DMS153 treated with DMSO at 0.1 percent for 48 hours (cell line): ENCODE data around the gene ZNF574.

Experiments
- DNase-seq: peaks from one replicate; lab custom pipeline; 2025; ENCODE audit not compliant: unreplicated experiment; lab: John Stamatoyannopoulos, UW

ZNF574 gene

DNA sequence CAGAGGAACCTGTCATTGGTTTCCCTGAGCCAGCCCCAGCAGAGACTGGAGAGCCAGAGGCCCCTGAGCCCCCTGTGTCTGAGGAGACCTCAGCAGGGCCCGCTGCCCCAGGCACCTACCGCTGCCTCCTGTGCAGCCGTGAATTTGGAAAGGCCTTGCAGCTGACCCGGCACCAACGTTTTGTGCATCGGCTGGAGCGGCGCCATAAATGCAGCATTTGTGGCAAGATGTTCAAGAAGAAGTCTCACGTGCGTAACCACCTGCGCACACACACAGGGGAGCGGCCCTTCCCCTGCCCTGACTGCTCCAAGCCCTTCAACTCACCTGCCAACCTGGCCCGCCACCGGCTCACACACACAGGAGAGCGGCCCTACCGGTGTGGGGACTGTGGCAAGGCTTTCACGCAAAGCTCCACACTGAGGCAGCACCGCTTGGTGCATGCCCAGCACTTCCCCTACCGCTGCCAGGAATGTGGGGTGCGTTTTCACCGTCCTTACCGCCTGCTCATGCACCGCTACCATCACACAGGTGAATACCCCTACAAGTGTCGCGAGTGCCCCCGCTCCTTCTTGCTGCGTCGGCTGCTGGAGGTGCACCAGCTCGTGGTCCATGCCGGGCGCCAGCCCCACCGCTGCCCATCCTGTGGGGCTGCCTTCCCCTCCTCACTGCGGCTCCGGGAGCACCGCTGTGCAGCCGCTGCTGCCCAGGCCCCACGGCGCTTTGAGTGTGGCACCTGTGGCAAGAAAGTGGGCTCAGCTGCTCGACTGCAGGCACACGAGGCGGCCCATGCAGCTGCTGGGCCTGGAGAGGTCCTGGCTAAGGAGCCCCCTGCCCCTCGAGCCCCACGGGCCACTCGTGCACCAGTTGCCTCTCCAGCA, 4.2 kb downstream of the ZNF574 start:
- no peak for DNase-seq

DNA sequence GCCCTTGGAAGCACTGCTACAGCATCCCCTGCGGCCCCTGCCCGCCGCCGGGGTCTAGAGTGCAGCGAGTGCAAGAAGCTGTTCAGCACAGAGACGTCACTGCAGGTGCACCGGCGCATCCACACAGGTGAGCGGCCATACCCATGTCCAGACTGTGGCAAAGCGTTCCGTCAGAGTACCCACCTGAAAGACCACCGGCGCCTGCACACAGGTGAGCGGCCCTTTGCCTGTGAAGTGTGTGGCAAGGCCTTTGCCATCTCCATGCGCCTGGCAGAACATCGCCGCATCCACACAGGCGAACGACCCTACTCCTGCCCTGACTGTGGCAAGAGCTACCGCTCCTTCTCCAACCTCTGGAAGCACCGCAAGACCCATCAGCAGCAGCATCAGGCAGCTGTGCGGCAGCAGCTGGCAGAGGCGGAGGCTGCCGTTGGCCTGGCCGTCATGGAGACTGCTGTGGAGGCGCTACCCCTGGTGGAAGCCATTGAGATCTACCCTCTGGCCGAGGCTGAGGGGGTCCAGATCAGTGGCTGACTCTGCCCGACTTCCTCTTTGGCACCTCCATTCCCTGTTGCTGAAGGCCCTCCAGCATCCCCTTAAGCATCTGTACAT, 4.9 kb downstream of the ZNF574 start:
- DNase-seq = no peak

DNA sequence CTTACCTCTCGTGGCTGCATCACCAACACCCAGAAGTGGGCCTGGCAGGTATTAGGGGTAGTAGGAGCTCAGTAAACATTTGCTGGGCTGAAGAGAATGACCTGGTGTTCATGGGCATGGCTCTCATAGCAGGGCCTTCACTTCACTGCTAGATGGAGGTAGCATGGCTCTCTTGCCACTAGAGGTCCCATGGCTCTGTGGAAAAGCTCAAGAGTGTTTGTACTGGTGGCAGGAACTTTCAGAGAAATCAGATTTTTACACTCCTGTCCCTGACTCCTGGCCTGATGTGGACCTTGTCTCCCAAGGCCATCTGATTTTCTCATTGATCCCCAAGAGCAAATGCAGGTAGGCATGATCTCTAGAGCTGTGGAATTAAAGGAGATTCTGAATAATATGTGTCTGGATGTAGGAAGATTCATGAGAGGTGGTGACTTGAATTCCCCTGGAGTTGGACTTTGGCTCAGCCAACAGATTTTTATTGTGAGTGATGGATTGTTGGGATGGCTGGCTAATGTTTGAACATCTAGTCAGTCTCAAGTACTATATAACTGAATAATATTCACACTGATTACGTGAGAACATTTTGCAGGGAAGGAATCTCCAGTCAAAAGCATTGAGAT, 5.7 kb downstream of the ZNF574 start:
- DNase-seq = no peak

DNA sequence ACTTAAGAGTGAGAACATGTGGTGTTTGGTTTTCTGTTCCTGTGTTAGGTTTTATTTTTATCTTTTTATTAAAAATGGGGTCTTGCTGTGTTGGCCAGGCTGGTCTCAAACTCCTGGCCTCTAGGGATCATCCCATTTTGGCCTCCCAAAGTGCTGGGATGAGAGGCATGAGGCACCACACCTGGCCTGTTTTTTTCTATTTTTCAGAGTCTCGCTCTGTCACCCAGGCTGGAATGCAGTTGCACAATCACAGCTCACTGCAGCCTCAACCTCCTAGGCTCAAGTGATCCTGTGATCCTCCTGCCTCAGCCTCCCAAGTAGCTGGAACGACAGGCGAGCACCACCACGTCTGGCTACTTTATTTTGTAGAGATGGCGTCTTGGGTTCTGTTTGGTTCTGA, 7.6 kb downstream of the ZNF574 start:
- no peak for DNase-seq

DNA sequence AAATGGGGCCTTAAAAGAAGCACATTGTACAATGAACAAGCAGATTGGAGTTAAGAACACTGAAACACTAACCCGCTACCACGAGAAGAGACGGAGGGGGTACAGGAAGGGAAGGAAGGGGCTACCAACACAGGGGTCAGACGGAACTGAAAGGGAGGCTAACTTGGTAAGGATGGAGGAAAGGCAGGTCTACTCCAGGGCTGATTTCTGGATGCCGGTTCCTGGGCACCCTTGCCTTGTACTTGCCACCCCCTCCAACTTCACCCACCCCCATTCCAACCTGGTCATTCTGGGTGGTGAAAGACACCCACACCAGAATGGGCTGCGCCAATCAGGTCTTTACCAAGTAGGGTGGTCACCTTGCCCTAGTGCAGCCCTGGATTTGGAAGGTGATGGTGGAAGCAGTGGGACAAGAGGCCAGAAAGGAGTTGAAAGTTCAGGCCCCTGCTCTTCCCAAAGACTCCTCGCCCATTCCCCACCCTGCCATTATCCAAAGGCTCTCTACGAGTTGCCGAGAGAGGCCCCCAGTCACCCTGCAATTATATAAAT, 10.3 kb downstream of the ZNF574 start:
- no peak for DNase-seq

DNA sequence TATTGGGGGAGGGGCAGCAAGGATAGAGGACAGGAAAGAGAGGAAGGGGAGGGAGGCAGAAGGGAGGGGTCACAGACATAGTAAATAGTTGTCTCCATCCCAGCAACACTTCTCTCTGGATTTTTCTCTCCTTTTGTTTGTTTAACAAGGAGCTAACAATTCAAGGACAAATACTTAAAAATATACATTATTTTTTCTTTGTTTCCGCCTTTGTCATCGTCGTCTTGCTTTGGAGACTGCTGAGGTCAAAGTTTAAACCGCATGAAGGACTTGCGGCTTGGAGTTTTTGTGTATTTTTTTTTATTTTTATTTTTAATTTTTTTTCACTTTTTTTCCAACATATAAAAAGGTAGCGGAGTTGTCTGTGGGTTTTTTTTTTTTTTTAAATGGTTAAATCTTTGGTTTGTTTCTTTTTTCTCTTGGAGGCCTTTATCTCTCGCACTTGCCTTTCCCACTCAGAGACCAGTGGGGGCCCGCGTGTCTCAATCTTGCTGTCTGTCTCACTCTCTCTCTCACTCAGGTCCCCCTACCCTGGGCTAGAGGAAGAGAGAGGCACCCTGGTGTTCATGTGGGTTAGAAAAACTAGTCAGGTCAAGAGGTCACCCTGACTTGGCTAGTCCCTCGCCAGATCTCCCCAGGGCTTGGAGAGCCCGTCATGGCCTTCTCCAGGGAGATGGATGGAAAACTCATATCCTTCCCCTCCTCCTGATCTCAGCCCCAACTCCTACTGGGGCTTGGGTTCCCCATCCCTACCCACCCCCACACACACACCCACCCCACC, 11.0 kb downstream of the ZNF574 start:
- DNase-seq = no peak

DNA sequence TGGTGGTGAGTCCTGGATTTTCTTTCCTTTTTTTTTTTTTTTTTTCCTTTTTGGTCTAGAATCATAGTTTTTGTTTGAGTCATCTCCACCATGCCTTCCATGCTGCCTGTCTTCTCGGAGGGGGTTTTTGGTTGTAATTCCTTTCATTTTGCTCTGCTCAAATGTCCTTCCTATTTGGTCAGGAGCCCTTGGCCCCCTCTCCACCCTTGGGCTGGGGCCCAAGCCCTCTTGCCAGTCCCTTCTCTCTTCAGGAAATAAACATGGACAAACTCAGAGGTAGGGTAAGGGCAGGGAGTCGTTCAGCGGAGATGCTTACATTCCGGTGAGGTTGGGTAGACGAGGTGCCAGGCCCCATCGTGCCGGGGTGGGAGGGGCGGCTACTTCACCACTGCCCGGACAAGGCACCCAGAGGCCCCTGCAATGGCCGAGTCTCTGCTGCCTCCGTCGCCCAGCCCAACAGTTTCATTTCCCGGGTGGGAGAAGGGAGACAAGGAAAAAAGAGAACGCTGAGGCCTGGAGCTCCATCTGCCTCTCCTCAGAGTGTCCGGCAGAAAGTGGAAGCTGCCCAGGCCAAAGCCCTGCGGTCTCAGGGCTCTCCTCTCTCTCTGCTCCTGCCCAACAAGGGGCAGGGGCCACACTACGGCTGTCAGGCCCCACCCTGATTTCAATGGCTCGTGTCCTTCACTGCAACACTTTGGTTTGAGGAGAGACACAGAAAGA, 12.7 kb downstream of the ZNF574 start:
- DNase-seq = no peak

DNA sequence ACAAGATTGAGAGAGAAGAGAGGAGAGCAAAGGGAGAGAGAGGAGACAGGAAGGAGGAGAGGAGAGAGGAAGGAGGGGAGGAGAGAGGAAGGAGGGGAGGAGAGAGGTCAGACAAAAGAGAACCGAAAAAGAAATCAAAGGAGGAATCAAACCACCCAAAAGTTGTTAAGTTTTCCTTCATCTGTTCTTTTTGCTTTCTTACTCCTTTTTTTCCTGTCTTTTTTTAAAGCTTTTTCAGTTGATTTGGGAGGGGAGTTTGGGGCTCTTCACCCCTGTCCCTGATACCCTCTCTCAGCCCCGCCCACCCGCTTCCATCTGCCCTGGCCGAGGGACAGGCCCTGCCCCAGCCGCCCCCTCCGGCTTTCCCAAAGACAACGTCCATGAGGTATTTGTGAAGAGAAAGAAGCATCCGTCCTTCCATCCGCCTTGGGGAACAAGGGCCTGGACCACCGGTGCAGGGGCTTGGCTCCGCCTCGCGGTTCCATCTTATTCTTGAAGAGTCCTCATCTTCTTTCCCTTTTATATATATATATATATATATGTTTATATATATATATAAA, 13.3 kb downstream of the ZNF574 start:
- DNase-seq = no peak

DNA sequence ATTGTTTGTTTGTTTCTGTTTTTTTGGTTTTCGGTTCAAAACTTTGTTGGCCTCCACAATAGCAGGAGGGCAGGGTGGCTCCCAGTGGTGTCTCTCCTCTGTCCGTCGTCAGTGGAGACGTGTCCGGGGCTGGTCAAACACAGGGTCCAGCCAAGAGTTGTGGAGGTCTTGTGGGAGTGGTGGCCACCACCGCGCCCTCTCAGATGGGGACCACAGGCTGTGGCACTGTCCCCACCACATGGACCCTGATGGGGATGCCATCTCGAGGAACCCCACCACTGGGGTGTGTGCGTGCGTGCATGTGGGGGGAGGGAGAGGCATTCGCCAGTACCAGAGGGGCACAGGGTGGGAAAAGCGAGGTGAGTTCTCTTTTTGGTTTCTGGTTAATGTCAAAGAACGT, 13.8 kb downstream of the ZNF574 start:
- no peak for DNase-seq

DNA sequence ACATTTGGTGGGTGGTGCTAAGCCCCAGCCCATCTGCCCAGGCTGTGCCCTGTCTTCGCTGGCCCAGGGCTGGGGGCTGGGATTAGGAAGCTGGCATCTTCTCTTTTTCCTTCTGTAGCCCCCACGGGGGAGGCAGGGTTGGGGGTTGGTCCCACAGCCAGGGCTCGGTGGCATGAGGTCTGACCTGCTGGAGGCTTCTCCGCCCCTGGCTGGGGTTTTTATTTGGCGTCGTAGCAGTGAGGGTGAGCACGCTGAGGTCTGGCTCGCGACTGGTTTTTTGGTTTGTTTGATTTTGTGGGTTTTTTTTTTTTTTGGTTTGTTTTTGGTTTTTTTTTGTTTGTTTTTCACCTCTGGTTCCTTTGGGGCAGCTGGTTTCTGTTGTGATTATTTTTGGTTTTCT, 14.7 kb downstream of the ZNF574 start:
- no peak for DNase-seq

DNA sequence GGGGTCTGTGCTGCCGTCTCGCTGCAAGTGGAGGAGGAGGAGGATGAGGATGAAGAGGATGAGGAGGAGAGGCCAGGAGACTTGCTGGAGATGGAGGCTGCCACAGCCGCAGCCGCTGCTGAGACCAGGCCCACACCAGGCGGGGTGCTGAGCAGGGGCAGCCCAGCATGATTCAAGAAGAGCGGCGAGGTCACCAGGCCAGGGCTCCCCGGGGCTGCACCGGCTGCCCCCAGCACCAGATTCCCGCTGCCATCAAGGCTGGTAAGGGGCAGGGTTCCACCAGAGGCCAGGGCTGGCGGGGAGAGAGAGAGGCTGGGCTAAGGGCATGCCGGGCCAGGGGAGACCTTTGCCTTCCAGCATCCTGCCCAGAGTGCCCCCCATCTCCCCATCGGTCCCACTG, 15.3 kb downstream of the ZNF574 start:
- no peak for DNase-seq

DNA sequence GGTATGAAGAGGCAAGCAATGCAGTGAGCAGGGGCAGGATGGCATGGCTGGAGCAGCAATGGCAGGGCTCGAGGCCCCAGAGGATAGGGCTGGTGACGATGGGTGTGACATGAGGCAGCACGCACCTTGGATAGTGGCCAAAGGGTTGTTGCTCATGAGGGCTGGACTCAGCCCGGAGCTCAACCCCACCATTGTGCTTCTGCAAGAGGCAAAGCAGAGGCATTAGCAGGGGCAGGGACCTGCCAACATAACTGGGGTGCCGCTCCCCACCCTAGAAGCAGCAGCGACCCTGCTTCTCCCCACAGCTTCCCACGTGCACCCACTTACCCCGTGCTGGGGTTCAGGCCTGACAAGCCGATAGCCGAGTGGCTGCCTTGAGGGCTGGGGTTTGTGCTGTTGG, 15.8 kb downstream of the ZNF574 start:
- peak; percentile 23 for DNase-seq

DNA sequence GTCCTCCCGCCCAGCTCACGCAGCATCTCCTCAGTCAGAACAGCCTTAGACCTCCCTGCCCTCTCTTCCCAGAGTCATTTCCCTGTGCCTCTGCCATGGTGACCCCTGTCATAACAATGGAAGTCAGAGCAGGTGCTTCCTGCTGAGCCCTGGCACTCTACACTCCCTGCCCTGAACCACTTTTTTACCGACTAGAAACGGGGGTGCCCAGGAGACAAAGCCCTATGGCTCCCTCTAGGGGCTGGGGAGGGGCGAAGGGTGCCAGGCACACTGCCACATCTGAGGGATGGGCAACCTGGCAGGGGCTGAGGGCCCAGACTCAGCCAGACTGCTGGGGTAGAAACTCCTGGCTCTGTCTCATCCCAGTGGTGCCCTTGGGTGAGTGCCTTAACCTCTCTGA, 16.4 kb downstream of the ZNF574 start:
- peak; percentile 78 for DNase-seq

DNA sequence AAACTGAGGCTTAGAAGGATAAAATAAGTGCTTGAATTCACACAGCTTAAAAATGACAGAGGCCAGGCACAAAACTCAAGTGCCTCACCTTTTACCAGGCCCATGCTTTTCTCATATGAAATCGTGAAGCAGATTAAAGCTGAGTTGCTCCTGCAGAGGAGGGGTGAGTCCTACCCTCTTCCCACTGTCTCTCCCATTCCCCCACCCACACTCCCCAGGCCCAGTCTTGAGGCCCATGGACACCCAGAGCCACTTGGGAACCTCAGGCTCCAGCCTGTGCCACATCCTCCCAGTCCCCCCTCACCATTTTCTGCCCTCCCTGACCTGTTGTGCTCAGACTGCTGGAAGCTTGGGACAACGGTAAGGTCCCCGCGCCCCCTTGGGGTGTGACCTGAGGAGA, 17.5 kb downstream of the ZNF574 start:
- DNase-seq = no peak

DNA sequence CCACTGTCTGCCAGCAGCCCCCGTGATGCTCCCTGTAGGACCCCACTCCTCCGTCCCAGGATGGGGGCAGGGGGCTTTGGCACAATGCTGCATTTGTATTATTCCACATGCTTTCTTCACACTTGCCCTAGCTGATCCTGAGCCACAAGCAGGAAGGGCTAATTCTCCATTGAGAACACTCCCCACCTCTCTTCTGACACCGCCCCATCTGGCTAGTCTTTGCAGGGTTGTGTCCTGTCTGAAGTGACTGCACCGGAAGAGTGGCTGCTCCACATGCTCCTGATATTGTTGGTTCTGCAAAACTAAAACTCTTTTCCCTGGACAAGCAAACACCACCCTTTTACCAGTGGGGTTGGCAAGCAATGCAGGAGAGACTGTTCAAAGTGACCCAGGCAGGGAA, 18.0 kb downstream of the ZNF574 start:
- DNase-seq = no peak

DNA sequence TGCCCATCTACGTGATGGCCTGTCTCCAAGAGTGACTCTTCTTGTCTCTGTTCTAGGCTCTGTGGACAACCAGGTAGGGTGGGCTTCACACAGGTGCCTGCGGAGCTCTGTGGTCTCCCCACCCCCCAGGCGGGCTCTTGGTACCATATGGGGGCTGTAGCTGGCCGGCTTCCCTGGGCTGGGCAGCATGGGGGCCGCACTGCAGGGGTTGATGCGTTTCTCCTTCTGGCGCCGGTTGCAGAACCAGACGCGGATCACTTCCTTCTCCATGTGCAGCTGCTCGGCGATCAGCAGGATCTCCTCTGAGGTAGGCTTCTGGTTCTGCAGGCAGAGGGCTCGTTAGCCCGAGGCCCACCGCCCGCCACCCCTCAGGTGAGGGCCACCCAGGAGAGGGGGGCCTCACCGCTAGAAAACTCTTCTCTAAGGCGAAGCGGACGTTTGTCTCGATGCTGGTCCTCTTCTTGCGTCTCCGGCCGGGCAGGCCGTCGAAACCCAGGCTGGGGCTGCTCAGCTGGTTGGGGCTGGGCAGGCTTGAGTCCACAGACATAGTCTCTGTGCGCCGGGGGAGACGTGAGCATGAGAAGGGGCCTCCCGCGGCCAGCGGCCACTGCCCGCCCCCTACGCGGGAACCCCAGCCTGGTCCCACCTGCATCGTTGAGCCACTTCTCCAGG, 19.3 kb downstream of the ZNF574 start:
- no peak for DNase-seq

DNA sequence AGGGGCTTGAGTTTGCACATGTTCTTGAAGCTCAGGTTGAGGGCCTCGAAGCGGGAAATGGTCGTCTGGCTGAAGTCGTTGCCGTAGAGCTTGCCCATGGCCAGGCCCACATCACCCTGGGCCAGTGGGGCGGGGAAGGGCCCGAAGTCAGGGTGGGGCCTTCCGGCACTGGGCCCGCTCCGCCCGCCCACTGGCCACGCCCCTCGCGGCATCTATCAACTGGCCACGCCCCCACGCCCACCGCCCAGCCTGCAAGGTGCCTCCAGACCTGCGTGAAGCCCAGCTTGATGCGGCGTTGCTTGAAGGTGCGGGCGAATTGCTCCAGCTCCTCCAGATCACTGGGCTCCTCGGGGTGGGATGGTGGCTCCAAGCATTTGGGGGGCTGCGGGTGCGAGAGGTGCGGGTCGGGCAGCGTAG, 19.9 kb downstream of the ZNF574 start:
- no peak for DNase-seq

DNA sequence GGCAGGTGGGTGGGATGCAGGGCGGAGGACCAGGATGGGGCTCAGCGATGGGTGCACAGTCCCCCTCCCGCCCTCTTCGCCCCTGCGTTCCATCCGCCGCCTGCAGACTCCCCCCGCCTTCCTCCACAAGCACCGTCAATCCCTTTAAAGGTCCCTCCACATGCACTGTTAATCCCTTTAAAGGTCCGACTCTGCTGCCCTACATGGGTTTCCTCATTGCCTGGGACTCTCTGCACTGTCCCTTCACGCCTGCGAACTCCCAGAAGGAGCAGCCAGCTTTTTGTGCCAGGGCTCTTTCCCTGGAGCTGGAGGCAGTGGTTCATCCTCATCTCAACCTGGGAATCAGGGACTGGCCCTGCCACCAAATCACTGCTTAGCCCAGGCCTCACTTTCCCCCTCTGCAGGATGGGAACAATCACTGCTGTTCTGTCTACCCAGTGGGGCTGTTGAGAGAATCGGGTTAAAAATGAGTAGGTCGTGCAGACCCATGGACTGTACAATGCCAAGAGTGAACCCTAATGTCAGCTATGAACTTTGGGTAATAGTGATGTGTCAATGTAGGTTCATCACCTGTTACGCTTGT, 20.4 kb downstream of the ZNF574 start:
- DNase-seq = no peak

DNA sequence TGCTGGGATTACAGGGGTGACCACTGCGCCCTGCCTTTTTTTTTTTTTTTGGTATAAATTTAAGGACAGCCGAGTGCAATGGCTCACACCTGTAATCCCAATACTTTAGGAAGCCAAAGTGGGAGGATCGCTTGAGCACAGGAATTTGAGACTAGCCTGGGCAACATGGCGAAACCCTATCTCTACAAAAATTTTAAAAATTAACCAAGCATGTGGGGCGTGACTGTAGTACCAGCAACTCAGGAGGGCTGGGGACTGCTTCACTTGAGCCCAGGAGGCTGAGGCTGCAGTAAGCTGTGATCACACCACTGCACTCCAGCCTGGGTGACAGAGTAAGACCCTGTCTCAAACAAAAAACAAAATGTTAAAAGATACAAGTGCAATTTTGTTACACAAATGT, 21.5 kb downstream of the ZNF574 start:
- no peak for DNase-seq
